ENCODE data around the gene MGLL.

- TF ChIP-seq CTCF (IDR thresholded peaks at IDR 0.05), result no peak
- no peak for TF ChIP-seq POLR2A (IDR thresholded peaks at IDR 0.05)
Observed at GRCh38 chr3:127689266-127689860, 133.0 kb downstream of the MGLL start.

Data from esophagus squamous epithelium (tissue), 4 donors.